HCT116 (cell line): Measurements from ENCODE around the gene TYROBP. TPM values are rescaled to one million over a fixed set of nuclear protein-coding genes. Genes with fewer than 3 reads are reported as not detected.
A peak's percentile ranks its signal among the peaks of the same experiment; 100 is the strongest.

Source experiments
- ATAC-seq: fragments of 200-7000 bp; cut with Tn5 transposase; 2 replicates; pipeline ENCODE4 v1.9.1; 2020; ENCODE audit warnings: mild to moderate bottlenecking, moderate library complexity
- BruUV-seq: library from RNA; stranded (reverse); fragments of 400-500 nt; replicated peaks from 2 replicates; lab custom pipeline; 2021; lab: Mats Ljungman, UMichigan
- CTCF ChIA-PET: fragments of 300-600 bp; sonication (Branson Sonifier 250); formaldehyde crosslinking; loops from one replicate; lab custom pipeline; 2021; ENCODE audit warnings: antibody characterized with exemption; lab: Charles Lee
- POLR2A ChIA-PET: fragments of 300-600, 350-600 bp; sonication (Branson Sonifier 250); formaldehyde crosslinking; loops from one replicate; lab custom pipeline; 2021; ENCODE audit warnings: antibody characterized with exemption; lab: Charles Lee
- RAD21 ChIA-PET, 2 experiments: fragments of 300-600 bp; sonication (Branson Sonifier 250); formaldehyde crosslinking; loops; one replicate each; lab custom pipeline; 2023; ENCODE audit warnings: low total read pairs in 2 of 2; ENCODE audit not compliant: uncharacterized antibody in 2 of 2, unreplicated experiment in 2 of 2, low non-redundant PET in 1 of 2; lab: Charles Lee
- DNase-seq: peaks from one replicate; pipeline ENCODE4 v3.0.0-alpha.2; 2010; ENCODE audit warnings: low read depth, low spot score
- H2AFZ ChIP-seq: fragments of 200-600 bp; shearing (Covaris generic), sonication (generic); 2 replicates; pipeline ENCODE4 v1.6.1; 2017; ENCODE audit warnings: low read depth, mixed run types, mixed read lengths, antibody characterized with exemption, low read length; ENCODE audit not compliant: poor library complexity, severe bottlenecking
- H3K27ac ChIP-seq: 2 replicates; pipeline ENCODE4 v1.5.1; 2012; ENCODE audit warnings: low read depth, low read length
- H3K27me3 ChIP-seq: fragments of 200-600 bp; sonication (generic); 2 replicates; pipeline ENCODE4 v1.6.1; 2016; ENCODE audit warnings: mixed run types, low read length, mixed read lengths; ENCODE audit not compliant: insufficient read depth
- H3K36me3 ChIP-seq, 2 experiments: fragments of 200-500 bp in 1 of 2; fragments of 200-600 bp in 1 of 2; sonication (Bioruptor generic) in 1 of 2; sonication (generic) in 1 of 2; 2 replicates each; pipeline versions ENCODE4 v1.5.1 to v1.6.1; 2014 to 2016; ENCODE audit warnings: low read length in 2 of 2, inconsistent platforms in 1 of 2, mixed read lengths in 1 of 2, mixed run types in 1 of 2; ENCODE audit not compliant: insufficient read depth in 2 of 2, control insufficient read depth in 1 of 2
- H3K4me1 ChIP-seq, 2 experiments: fragments of 200-600 bp in 1 of 2; sonication (generic) in 1 of 2; 2 replicates each; pipeline versions ENCODE4 v1.5.1 to v1.6.1; 2012 to 2017; ENCODE audit warnings: low read length in 2 of 2, inconsistent platforms in 1 of 2, mild to moderate bottlenecking in 1 of 2, mixed read lengths in 1 of 2, mixed run types in 1 of 2, moderate library complexity in 1 of 2; ENCODE audit not compliant: insufficient read depth in 2 of 2, control insufficient read depth in 1 of 2
- H3K4me2 ChIP-seq: fragments of 200-600 bp; sonication (generic); 2 replicates; pipeline ENCODE4 v1.6.1; 2017; ENCODE audit warnings: mixed run types, low read length, mixed read lengths
- H3K4me3 ChIP-seq, 2 experiments: fragments of 200-600 bp in 1 of 2; sonication (generic) in 1 of 2; replicated peaks in 1 of 2; 2 replicates each; pipeline ENCODE4 v1.5.1; 2011 to 2016; ENCODE audit warnings: low read length in 2 of 2, control low read depth in 1 of 2, low read depth in 1 of 2, mild to moderate bottlenecking in 1 of 2, mixed read lengths in 1 of 2, mixed run types in 1 of 2
- H3K79me2 ChIP-seq: fragments of 200-600 bp; sonication (generic); 2 replicates; pipeline ENCODE4 v1.6.1; 2017; ENCODE audit warnings: mild to moderate bottlenecking, mixed run types, low read length, moderate library complexity, mixed read lengths; ENCODE audit not compliant: insufficient read depth
- H3K9ac ChIP-seq: fragments of 200-600 bp; sonication (generic); 2 replicates; pipeline ENCODE4 v1.6.1; 2016; ENCODE audit warnings: low read length, mixed read lengths
- H3K9me2 ChIP-seq: fragments of 200-600 bp; sonication (generic), shearing (Covaris generic); 2 replicates; pipeline ENCODE4 v1.6.1; 2017; ENCODE audit warnings: mixed run types, mild to moderate bottlenecking, moderate library complexity; ENCODE audit not compliant: insufficient read depth
- H3K9me3 ChIP-seq, 2 experiments: fragments of 200-500 bp in 1 of 2; fragments of 200-600 bp in 1 of 2; sonication (Bioruptor generic) in 1 of 2; sonication (generic) in 1 of 2; 2 replicates each; pipeline ENCODE4 v1.6.1; 2014 to 2017; ENCODE audit warnings: low read length in 2 of 2, mixed read lengths in 2 of 2, inconsistent platforms in 1 of 2, low read depth in 1 of 2, mild to moderate bottlenecking in 1 of 2, mixed run types in 1 of 2, moderate library complexity in 1 of 2; ENCODE audit not compliant: control insufficient read depth in 1 of 2, insufficient read depth in 1 of 2
- H4K20me1 ChIP-seq: fragments of 200-600 bp; sonication (generic), shearing (Covaris generic); 2 replicates; pipeline ENCODE4 v1.6.1; 2017; ENCODE audit warnings: mixed run types, mild to moderate bottlenecking, moderate library complexity; ENCODE audit not compliant: insufficient read depth
- CTCF ChIP-seq, 3 experiments: fragments of 200-600 bp in 1 of 3; sonication (generic) in 1 of 3; IDR thresholded peaks in 2 of 3; conservative IDR thresholded peaks in 1 of 3; 2 replicates each; pipeline ENCODE4 v1.5.1; 2012 to 2017; ENCODE audit warnings: low read depth in 2 of 3, low read length in 2 of 3, antibody characterized with exemption in 1 of 3, borderline replicate concordance in 1 of 3, control low read depth in 1 of 3, mild to moderate bottlenecking in 1 of 3, mixed read lengths in 1 of 3, mixed run types in 1 of 3, moderate library complexity in 1 of 3; ENCODE audit not compliant: insufficient read depth in 1 of 3
- MAX ChIP-seq: IDR thresholded peaks from 2 replicates; pipeline ENCODE4 v1.6.1; 2012
- intact Hi-C: fragments of 100-400 bp; cut with micrococcal nuclease; formaldehyde crosslinking; loops from 2 replicates; pipeline ENCODE4 v1.10.0; 2022
- total RNA-seq: library from RNA; stranded (reverse); gene quantifications from one replicate; pipeline ENCODE4 v1.2.1, GENCODE V29; 2021; ENCODE audit not compliant: unreplicated experiment

Gene TYROBP
- total RNA-seq, 1 experiment from 2014 or later: 0.49 TPM

GRCh38 chr19:35938282-35939224 is 30.5 kb upstream of the TYROBP start:
- ChIA-PET CTCF (no interaction called here), RAD21 (no interaction called here), POLR2A (no interaction called here)
- H3K4me1 ChIP-seq: peaks cover 16 to 19% of the 10 kb centered on the region in 2 experiments; a peak in 3 of 4 replicates
- no peak for ATAC-seq
- TF ChIP-seq CTCF (IDR thresholded peaks at IDR 0.05 in 2 of 3, conservative IDR thresholded peaks at IDR 0.05 in 1 of 3; ENCODE audit: borderline replicate concordance in 1 of 3, insufficient read depth in 1 of 3, low read depth in 2 of 3, low read length in 2 of 3) (peak in 1 of 3 experiments; percentile 11; a peak in 1 of 6 replicates), MAX (no peak)
- intact Hi-C loops: loop anchor here (10.0 kb wide), 1 partner anchor 394 kb away; the partner anchor contains the start of gene TMEM147
- H3K9ac ChIP-seq: no peak overlapping the region
- H3K9me2 ChIP-seq: no peaks in the 10 kb centered on the region
- H3K4me3 ChIP-seq: no peak overlapping the region
- no peaks in the 10 kb centered on the region; a peak in 2 of 4 replicates for H3K36me3 ChIP-seq
- H2AFZ ChIP-seq: no peak overlapping the region
- H3K9me3 ChIP-seq: no peaks in the 10 kb centered on the region
- H4K20me1 ChIP-seq: no peaks in the 10 kb centered on the region
- BruUV-seq: no TSS peak
- H3K27me3 ChIP-seq: no peaks in the 10 kb centered on the region
- H3K4me2 ChIP-seq: peak overlapping the region; percentile 97; the same call in 1 of the 2 replicates
- peaks cover 20% of the 10 kb centered on the region for H3K79me2 ChIP-seq
- no peak for DNase-seq
- no peak overlapping the region for H3K27ac ChIP-seq
